Activated CD4-positive, alpha-beta T cell treated with anti-CD3 and anti-CD28 coated beads, Interleukin-2, amount 50 U/mL, for 4 hours (primary cell): ENCODE data around the gene AGMAT.

ENCODE experiments used
- DNase-seq, 2 experiments: peaks; one replicate each; pipeline ENCODE4 v3.0.0-alpha.2; 2020

Gene AGMAT

GRCh38 chr1:15557594-15557993, 27.3 kb downstream of the AGMAT start:
- DNase-seq = no peak

DNA sequence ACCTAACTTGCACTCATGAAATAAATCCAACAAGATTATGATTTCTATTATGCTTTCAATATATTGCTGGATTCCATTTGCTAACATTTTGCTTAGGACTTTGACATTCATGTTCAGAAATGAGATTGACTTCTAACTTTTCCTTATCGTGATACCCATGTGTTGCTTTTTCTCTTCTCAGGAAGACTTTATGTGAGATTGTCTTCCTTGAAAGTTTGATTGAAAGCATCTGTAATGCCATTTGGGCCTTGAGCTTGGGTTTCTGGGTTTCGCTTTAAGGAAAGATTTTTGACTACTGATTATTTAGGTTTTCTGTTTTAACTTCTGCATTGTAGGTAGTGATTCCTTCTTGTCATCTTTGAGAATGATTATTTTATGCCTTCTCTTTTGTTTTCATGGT, 27.8 kb downstream of the AGMAT start:
- DNase-seq = no peak

GRCh38 chr1:15550573-15550972, 34.3 kb downstream of the AGMAT start:
- no peak for DNase-seq

DNA sequence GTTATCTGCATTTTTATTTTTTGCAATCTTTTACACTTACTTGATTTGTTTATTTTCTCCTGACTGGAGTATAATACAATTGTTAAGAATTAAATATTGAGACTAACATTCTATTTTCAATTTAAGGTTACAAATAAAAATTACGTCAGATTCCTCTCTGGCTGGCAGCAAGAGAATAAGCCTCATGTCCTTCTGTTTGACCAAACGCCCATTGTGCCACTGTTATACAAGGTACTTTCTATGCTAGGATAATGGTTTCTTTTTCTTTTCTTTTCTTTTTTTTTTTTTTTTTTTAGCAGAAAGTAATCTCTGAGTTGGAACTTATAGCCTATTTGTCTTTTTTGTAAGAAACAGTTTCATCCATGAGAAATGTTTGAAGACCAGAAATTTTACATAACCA, 38.2 kb downstream of the AGMAT start:
- DNase-seq = no peak

DNA sequence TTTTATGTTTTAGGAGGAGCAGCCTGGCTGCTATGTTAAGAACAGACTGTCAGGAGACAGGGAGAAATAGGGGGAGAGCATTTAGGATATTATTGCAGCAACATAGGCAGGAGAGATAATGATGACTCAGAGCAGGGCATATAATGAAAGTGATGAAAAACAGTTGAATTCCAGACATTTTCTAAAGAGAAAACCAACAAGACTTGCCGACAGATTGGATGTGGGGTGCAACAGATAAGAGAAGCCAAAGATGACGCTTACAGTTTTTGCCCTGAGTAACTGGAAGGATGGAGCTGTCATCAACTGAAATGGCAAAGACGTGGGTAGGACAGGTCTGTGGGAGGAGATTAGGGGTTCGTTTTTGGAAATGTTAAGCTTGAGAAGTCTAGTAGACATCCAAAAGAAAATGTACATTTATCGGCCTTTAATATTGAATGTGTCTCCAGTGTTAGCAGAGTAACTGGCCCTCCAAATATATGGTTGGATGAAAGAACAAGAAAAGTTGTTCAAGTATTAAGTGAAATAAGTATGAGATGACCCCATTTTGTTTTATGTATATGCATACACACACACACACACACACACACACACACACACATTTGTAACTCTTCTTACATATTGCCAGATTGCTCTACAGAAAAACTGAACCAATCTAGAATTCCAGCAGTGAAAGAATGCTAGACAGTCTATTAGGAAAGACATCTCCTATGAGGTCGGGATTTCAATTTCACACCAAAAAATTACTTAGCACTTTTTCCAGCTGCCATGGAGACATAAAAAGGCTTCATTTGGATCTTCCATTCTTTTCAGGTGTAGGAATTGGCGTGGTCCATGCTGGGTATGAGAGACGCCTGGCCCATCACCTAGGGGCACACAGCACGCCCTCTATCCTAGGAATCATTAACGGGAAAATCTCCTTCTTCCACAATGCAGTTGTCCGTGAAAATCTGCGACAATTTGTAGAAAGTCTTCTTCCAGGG, 41.0 kb downstream of the AGMAT start:
- DNase-seq = no peak

- DNase-seq = no peak
Measured at GRCh38 chr1:15543251-15543588, 41.6 kb downstream of the AGMAT start.

- DNase-seq = no peak
Measured at GRCh38 chr1:15542388-15543250, 42.2 kb downstream of the AGMAT start.

DNA sequence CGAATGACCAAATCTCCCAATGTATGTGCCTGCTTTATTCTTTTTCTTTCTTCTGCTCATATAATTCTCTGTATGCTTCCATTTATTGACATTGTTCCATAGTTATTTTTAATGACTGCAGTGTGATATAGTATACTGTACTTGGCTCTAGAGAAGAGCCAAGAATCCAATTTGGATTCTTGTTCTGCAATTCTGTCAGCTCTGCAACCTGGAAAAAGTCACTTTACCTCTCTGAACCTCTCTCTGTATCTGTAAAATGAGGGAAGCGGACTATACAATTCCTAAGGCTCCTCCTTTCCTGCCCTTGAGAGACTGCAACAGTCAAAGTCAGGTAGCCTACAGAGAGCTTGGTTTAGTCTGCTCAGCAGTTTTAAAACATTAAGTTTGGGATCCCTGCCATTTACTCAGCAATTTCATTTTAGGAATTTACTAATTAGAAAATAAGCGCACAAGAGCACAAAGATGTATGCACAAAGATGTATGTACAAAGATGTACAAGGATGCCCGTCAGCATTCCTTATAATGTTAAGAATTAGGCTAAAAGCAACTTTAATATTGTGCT, 43.5 kb downstream of the AGMAT start:
- no peak for DNase-seq

DNA sequence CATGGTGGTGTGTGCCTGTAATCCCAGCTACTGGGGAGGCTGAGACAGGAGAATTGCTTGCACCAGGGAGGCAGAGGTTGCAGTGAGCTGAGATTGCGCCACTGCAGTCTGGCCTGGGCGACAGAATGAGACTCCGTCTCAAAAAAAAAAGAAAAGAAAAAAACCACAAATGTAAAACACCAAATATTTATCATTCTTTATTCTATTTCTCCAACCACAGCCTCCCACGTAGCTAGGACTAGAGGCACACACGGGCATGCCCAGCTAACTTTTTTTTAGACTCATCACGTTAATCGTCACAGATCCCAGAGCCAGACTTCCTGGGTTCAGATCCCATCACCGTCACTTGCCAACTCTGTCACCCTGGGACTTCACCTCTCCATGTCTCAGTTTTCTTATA, 44.7 kb downstream of the AGMAT start:
- no peak for DNase-seq

- no peak for DNase-seq
Measured at GRCh38 chr1:15538771-15539170, 46.1 kb downstream of the AGMAT start.

GRCh38 chr1:15531682-15532081, 53.2 kb downstream of the AGMAT start:
- no peak for DNase-seq

- DNase-seq = no peak
Measured at GRCh38 chr1:15531003-15531402, 53.8 kb downstream of the AGMAT start.

DNA sequence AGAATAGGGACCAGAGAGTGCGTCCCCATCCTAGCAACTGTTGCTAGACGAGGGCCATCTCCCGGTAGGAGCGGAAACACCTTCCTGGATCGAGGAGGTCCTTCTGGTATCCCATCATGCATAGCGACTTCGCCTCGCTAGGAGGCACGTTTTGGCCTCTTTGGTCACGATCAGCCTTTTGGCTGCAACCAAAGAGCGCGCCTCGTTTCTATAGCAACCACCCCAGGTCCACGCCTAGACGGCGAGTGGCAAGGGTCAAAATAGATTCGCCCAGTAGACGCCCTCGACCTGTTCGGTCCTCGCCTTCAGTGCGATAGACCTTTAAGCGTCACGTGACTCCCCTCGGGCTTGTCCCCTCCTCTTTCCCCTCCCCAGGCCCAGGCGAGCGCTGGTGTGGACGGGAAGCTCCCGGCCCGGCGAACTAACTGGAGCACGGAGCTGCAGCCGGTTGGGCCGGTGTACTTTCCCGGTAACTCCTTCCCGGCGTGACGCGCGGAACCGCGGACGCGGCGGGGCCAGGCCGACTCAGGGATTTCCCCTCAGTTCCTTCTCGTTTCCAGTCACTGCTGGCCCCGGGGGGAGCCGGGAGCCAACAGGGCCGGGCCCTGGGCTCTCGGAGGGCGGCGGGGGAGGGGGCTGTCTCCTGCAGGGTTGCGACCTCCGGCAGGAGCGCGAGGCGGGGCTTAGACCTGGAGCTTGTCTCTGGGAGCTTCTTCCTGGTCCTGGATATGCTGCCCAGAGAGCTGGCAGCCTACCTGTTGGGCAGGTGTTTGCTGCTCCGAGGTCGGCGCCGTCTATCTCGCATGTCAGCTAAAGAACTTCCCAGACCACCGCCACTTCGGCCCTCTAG, 58.1 kb downstream of the AGMAT start, which contains the start of gene DNAJC16:
Gene DNAJC16, plus strand, starts transcription at position 359 of the 850 bp plus-strand sequence. CDS start 2,258 bp downstream, outside the sequence.
- peak; percentile 94 to 95 for DNase-seq

- peak in 1 of 2 experiments; percentile 13 for DNase-seq
Measured at GRCh38 chr1:15526021-15526489, 58.8 kb downstream of the AGMAT start.

DNA sequence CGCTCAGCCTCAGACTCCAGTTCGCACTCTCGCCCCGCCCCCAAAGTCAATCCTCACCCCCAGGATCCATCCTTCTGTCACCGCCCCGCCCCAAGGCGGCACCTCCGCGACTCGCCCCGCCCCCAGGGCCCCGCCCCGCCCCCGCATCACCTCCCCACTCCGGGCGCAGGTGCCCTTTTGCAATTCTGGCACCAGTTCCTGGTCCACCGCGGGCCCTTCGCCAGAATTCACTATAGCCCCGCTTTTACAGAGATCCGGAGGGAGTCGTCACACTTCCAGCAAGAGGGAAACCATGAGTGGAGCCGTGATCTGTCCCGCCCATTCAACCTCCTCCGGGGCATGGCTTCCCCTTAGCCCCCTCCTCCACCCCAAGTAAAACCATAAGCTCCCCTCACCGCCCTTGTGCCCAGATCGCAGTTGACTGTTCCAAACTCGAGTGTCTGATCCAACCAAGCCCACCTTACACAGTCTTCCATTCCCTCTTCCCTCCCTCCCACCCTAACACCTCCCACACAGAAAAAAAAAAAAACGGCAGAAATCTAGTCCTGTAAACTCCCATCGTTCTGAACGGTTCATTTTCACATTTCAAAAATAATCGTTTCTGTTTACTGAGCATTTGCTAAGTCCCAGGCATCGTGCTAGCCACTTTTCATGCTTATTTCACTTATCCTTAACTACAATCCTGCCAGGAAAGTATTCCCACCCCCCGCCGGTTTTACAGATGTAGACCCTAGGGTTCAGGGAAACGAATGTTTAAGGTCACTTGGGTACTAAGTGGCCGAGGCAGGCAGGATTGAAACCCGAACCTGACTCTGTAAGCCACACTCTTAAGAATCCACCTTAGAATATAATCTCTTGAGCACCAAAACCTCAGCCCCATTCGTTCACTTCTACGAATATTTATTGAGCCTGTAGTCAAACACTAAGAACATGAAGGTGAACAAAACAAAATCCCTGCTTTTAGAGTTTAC, 59.5 kb downstream of the AGMAT start:
- no peak for DNase-seq

- DNase-seq = peak; percentile 100
Measured at GRCh38 chr1:15524283-15525049, 60.4 kb downstream of the AGMAT start.

DNA sequence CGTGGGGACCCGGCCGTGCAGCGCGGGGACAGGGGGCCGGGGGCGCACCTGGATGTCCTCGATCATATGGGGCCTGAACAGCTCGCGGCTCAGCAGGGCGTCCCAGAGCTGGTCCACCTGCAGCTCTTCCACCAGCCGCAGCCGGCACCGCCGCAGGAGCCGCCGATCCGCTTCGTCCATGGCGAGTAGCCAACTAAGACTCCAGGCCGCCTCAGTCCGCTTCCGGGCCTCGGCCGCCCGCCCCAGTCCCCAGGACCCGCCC, 60.9 kb downstream of the AGMAT start, which contains the start of gene CASP9:
Gene CASP9, minus strand, starts transcription at position 195 of the 262 bp plus-strand sequence. Its CDS starts 15 bp downstream, at position 180.
- DNase-seq = no peak

- no peak for DNase-seq
Measured at GRCh38 chr1:15523104-15524020, 61.5 kb downstream of the AGMAT start.

DNA sequence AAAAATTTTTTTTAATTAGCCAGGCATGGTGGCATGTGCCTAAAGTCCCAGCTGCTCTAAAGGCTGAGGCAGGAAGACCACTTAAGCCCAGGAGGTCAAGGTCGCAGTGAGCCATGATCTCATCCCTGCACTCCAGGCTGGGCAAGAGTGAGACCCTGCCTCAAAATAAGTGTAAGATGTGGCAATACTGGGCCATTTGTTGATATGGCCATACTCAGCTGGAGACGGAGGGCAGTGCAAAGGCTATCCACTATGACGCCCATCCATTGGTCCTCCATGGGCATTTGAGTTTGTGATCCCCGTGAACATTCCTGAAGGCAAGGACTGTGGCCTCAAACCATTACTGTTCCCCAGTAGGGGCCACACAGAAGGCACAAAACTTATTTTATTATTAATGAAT, 62.3 kb downstream of the AGMAT start:
- DNase-seq = no peak
